Parathyroid adenoma (tissue), 2 donors: ENCODE data around the gene AADACL2.

Experiments used
- H2AFZ ChIP-seq: fragments of 300-600 bp; sonication (generic); one replicate; pipeline ENCODE4 v1.7.0; 2017; ENCODE audit warnings: antibody characterized with exemption, mild to moderate bottlenecking
- H3K27ac ChIP-seq: fragments of 300-600 bp; sonication (generic); one replicate; pipeline ENCODE4 v1.7.0; 2017
- H3K27me3 ChIP-seq: fragments of 300-600 bp; sonication (generic); one replicate; pipeline ENCODE4 v1.7.0; 2017; ENCODE audit warnings: low read length; ENCODE audit not compliant: control insufficient read depth, insufficient read depth
- H3K36me3 ChIP-seq: fragments of 300-600 bp; sonication (generic); one replicate; pipeline ENCODE4 v1.7.0; 2017; ENCODE audit warnings: low read length; ENCODE audit not compliant: control insufficient read depth, insufficient read depth
- H3K4me1 ChIP-seq: fragments of 300-600 bp; sonication (generic); one replicate; pipeline ENCODE4 v1.7.0; 2017; ENCODE audit warnings: control low read depth
- H3K4me2 ChIP-seq: fragments of 300-600 bp; sonication (generic); one replicate; pipeline ENCODE4 v1.7.0; 2017; ENCODE audit warnings: low read length
- H3K4me3 ChIP-seq: fragments of 300-600 bp; sonication (generic); one replicate; pipeline ENCODE4 v1.7.0; 2017; ENCODE audit warnings: low read depth, low read length
- H3K79me2 ChIP-seq: fragments of 300-600 bp; sonication (generic); one replicate; pipeline ENCODE4 v1.7.0; 2017; ENCODE audit warnings: control low read depth
- H3K9ac ChIP-seq: fragments of 300-600 bp; sonication (generic); one replicate; pipeline ENCODE4 v1.7.0; 2017; ENCODE audit warnings: mild to moderate bottlenecking
- H3K9me3 ChIP-seq: fragments of 300-600 bp; sonication (generic); one replicate; pipeline ENCODE4 v1.7.0; 2017; ENCODE audit warnings: low read length; ENCODE audit not compliant: control insufficient read depth
- TF ChIP-seq, protein P1 (sequence below): fragments of 300-600 bp; sonication (generic); IDR thresholded peaks from one replicate; pipeline ENCODE4 v1.7.0; 2017; ENCODE audit warnings: antibody characterized with exemption, mild to moderate bottlenecking
- donor health status: primary hyperparathyroidism.

Gene AADACL2, protein sequence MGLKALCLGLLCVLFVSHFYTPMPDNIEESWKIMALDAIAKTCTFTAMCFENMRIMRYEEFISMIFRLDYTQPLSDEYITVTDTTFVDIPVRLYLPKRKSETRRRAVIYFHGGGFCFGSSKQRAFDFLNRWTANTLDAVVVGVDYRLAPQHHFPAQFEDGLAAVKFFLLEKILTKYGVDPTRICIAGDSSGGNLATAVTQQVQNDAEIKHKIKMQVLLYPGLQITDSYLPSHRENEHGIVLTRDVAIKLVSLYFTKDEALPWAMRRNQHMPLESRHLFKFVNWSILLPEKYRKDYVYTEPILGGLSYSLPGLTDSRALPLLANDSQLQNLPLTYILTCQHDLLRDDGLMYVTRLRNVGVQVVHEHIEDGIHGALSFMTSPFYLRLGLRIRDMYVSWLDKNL

DNA sequence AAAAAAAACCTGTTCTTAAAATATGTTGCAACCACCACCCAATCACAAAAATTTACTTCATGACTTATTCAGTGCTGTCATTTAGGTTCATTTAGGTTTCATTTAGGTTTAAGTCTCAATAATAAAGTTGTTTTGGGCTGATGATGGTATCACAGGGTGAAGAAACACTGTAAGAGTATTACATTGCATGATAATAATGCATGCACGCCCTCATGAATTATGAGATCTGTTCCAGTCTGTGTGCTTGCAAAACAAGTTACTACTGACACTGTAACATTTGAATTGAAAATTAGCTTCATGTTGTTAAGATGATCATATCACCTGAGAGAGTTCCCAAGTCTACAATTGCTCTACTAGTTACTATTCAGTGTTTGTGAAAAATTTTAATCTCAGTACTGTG lies at the start of gene AADACL2:
TSS of gene AADACL2 (plus strand) at position 315 of the 400 bp plus-strand sequence. CDS start 109 bp downstream, outside the sequence.
- no peak within 1 kb of the TSS for H3K4me2 ChIP-seq
- H2AFZ ChIP-seq: no peak within 1 kb of the TSS
- H3K27me3 ChIP-seq: no peaks in the 10 kb centered on the region
- no peaks in the 10 kb centered on the region for H3K79me2 ChIP-seq
- no peaks in the 10 kb centered on the region for H3K4me1 ChIP-seq
- H3K9ac ChIP-seq: no peak within 1 kb of the TSS
- H3K4me3 ChIP-seq: no peak within 1 kb of the TSS
- no peak within 1 kb of the TSS for H3K27ac ChIP-seq
- H3K36me3 ChIP-seq: no peaks in the 10 kb centered on the region
- H3K9me3 ChIP-seq: no peaks in the 10 kb centered on the region
- TF ChIP-seq, protein P1, sequence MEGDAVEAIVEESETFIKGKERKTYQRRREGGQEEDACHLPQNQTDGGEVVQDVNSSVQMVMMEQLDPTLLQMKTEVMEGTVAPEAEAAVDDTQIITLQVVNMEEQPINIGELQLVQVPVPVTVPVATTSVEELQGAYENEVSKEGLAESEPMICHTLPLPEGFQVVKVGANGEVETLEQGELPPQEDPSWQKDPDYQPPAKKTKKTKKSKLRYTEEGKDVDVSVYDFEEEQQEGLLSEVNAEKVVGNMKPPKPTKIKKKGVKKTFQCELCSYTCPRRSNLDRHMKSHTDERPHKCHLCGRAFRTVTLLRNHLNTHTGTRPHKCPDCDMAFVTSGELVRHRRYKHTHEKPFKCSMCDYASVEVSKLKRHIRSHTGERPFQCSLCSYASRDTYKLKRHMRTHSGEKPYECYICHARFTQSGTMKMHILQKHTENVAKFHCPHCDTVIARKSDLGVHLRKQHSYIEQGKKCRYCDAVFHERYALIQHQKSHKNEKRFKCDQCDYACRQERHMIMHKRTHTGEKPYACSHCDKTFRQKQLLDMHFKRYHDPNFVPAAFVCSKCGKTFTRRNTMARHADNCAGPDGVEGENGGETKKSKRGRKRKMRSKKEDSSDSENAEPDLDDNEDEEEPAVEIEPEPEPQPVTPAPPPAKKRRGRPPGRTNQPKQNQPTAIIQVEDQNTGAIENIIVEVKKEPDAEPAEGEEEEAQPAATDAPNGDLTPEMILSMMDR: no peak

DNA sequence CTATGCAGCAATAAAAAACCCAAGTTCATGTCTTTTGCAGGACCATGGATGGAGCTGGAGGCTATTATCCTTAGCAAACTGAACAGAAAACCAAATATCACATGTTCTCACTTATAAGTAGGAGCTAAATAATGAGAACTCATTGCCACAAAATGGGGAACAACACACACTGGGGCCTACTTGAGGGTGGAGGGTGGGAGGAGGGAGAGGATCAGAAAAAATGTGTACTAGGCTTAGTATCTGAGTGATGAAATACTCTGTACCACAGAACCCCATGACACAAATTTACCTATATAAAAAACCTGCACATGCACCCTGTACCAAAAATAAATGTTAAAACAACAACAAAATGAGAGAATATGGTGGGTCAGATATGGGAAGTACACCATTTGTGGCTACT lies 49.6 kb upstream of the AADACL2 start:
- Histone ChIP-seq H2AFZ (no peak overlapping the region), H3K27me3 (no peaks in the 10 kb centered on the region), H3K9me3 (no peaks in the 10 kb centered on the region), H3K36me3 (no peaks in the 10 kb centered on the region), H3K79me2 (no peaks in the 10 kb centered on the region), H3K9ac (no peak overlapping the region), H3K4me1 (no peaks in the 10 kb centered on the region), H3K4me3 (no peak overlapping the region), H3K27ac (no peak overlapping the region), H3K4me2 (no peak overlapping the region)
- TF ChIP-seq, protein P1: no peak

DNA sequence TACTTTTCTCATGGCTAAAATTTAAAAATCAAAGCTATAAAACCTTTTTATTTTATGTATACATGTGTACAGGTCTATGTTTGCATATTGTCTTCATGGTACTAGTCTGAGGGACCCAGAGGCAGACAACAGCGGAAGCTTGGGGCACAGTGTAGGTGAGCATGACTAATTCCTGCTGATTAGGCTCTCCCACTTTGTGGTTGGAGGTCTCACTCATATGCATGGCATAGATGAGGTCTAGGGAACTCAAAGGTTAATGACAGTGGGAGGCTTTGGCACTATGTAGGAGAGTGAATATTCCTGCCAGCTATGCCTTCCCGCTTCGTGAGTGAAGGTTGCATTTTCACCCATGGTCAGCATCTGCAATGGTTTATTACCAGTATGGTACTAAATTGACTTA lies 47.5 kb upstream of the AADACL2 start:
- H3K4me3 ChIP-seq: no peak overlapping the region

DNA sequence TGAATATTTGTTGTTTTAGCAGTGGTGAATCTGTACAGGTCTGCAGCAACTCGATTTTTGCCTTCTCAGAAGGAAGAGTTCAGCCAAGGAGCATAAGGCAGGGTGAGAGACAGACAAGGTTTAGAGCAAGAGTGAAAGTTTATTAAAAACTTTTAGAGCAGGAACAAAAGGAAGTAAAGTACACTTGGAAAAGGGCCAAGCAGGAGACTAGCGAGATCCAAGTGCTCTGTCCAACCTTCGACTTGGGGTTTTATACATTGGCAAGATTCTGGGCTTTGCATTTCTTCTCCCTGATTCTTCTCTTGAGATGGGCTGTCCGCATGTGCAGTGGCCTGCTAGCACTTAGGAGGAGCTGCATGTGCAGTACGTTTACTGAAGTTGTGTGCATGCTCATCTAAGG lies 46.7 kb upstream of the AADACL2 start:
- H3K27me3 ChIP-seq: no peaks in the 10 kb centered on the region
- no peak overlapping the region for H3K27ac ChIP-seq
- no peak overlapping the region for H3K4me2 ChIP-seq
- no peak overlapping the region for H3K4me3 ChIP-seq
- no peaks in the 10 kb centered on the region for H3K79me2 ChIP-seq
- TF ChIP-seq, protein P1: no peak
- H3K9ac ChIP-seq: no peak overlapping the region
- H3K4me1 ChIP-seq: no peaks in the 10 kb centered on the region
- H3K9me3 ChIP-seq: no peaks in the 10 kb centered on the region
- H3K36me3 ChIP-seq: no peaks in the 10 kb centered on the region
- H2AFZ ChIP-seq: no peak overlapping the region

More for the DNA sequence above, 47.5 kb upstream of the AADACL2 start:
- TF ChIP-seq, protein P1: no peak
- no peaks in the 10 kb centered on the region for H3K27me3 ChIP-seq
- H3K27ac ChIP-seq: no peak overlapping the region
- H3K36me3 ChIP-seq: no peaks in the 10 kb centered on the region
- no peak overlapping the region for H3K9ac ChIP-seq
- no peak overlapping the region for H2AFZ ChIP-seq
- H3K4me1 ChIP-seq: no peaks in the 10 kb centered on the region
- no peaks in the 10 kb centered on the region for H3K79me2 ChIP-seq
- no peak overlapping the region for H3K4me2 ChIP-seq
- no peaks in the 10 kb centered on the region for H3K9me3 ChIP-seq

DNA sequence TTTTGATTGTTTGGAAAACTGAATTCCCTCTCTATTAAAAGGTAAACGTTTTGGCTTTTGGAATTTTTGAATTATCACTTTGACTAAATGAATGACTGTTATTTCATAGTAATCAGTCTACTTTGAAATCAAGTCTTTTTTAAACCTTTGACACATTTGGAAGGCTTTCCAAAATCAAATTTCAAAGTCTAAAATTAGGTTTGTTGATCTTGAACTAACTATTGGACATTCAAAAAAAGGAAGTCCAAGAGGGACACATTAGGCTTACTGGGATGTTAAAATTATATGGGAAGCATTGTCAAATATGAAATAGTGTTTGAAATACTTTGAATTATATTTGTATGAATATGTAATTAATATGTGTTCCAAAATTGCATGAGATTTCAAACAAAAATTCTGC lies 45.2 kb upstream of the AADACL2 start:
- Histone ChIP-seq H3K79me2 (no peaks in the 10 kb centered on the region), H3K4me1 (no peaks in the 10 kb centered on the region), H3K27ac (no peak overlapping the region), H2AFZ (no peak overlapping the region), H3K4me3 (no peak overlapping the region), H3K36me3 (no peaks in the 10 kb centered on the region), H3K4me2 (no peak overlapping the region), H3K9ac (no peak overlapping the region), H3K9me3 (no peaks in the 10 kb centered on the region), H3K27me3 (no peaks in the 10 kb centered on the region)
- TF ChIP-seq, protein P1: no peak
